GM19395 (cell line): ENCODE results near the gene TMED4.
"Not testable (repeated sequence)": the region's sequence is repeated elsewhere in the genome, so short reads cannot be mapped to it uniquely, and the experiment has no call there.

ENCODE experiments used
- ATAC-seq: cut with Tn5 transposase; IDR thresholded peaks from one replicate; pipeline ENCODE4 v1.9.1; 2021; ENCODE audit warnings: mild to moderate bottlenecking, moderate library complexity; ENCODE audit not compliant: unreplicated experiment

Gene TMED4

DNA sequence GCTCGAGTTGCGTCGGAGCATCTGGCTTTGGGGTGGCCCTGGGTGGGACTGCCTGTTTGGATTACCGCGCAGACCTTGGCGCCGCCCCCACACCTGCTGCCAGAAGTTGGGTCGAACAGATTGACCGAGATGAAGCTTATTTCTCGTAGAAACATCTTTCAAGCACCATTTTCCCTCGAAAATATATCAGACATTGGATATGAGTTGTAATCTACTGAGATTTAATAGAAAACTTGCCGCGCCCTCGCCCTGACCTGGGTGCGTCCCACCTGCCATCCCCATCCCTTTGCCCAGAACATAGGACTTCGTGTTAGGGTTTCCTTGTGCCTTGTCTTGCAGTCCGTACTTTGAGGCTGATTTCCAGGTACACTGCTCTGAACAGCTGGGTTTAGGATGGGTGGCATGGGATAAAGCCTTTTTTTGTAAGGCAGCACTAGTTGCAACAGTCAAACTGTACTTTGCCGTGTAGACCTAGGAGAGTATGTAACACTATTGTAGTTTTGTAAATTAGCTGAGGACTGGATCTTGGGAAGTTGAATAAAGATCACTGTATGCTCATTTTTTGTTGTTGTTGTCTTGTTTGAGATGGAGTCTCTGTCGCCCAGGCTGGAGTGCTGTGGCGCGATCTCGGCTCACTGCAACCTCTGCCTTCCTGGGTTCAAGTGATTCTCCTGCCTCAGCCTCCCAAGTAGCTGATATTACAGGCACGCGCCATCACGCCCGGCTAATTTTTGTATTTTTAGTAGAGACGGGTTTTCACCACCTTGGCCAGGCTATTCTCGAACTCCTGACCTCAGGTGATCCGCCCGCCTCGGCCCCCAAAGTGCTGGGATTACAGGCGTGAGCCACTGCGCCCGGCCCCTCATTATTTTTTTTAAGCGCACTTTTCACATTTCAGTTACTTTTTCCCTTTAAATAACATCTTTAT, 25.4 kb upstream of the TMED4 start:
- no peak for ATAC-seq

DNA sequence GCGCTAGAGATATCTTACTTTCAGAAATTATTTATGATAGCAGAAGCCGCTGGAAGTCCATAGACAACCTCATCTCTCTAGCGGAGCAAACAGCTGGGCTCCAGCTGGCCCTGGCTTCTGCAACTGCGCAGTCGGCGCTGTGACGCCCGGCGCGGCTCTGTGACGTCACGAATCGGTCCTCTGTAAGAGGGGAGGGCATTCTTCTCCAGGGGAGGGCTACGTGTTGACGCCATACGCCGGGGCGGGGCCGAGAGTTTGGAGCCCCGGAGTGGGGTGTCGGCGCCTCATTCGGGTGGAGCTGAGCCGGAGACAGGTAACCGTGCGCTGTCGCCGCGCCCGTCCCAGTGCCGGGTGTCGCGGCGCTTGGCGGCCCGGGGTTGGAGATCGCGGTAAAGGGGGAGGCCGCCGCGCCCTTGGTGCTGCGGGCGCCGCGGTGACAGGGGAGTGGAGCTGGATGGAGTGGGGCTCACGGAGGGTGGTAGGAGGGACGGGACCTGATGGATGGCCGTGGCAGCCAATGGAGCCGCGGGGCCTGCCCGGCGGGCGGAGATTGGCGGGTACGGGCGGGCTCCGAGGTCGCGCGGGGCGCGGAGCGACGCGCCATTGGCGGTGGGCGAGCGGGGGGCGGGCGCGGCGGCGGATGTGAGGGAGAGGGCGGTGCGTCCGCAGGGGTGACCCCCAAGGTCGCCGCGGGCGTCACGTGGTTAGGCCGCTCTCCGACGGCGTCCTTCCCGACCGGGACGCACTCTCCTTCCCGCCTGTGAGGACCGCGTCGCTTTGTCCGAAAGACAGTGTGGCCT, 24.5 kb upstream of the TMED4 start, which contains the start of gene OGDH:
Gene OGDH (plus strand): TSS at position 287 of the 800 bp plus-strand sequence. CDS start 17,717 bp downstream, outside the sequence.
- peak; percentile 96 for ATAC-seq

DNA sequence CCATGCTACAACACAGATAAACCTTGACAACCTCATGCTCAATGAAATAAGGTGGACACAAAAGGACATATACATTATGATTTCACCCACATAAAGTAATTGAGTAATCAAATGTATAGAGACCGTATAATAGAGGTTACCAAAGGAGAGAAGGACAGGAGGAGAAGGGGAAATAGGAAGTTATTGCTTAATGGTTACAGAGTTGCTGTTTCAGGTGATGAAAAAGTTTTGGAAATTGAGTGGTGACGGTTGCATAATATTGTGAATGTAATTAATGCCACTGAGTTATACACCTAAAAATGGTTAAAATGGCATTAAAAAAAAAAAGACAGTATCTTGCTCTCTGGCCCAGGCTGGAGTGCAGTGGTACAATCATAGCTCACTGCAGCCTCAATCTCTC, 22.9 kb upstream of the TMED4 start:
- no peak for ATAC-seq

GRCh38 chr7:44603193-44603592, 21.2 kb upstream of the TMED4 start:
- ATAC-seq = no peak

DNA sequence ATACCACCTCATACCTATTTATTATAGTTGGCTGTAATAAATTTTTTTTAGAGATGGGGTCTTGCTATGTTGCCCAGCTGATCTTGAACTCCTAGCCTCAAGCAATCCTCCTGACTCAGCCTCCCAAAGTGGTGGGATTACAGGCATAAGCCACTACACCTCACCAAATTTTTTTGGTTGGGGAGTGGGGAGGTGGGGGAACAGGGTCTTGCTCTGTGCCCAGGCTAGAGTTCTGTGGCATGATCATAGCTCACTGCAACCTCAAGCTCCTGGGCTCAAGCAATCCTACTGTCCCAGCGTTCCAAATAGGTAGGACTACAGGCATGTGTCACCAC, 20.5 kb upstream of the TMED4 start:
- ATAC-seq = no peak

- ATAC-seq = no peak
Observed at GRCh38 chr7:44599222-44599621, 17.2 kb upstream of the TMED4 start.

DNA sequence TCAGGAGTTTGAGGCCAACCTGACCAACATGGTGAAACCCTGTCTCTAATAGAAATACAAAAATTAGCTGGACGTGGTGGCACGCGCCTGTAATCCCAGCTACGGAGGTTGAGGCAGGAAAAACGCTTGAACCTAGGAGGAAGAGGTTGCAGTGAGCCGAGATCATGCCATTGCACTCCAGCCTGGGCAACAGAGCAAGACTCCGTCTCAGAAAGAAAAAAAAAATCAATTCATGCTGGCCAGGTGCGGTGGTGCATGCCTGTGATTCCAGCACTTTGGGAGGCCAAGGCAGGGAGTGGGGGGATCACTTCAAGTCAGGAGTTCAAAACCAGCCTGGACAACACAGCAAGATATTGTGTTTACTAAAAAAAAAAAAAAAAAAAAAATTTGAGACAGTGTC, 15.2 kb upstream of the TMED4 start:
- not testable (repeated sequence) for ATAC-seq

DNA sequence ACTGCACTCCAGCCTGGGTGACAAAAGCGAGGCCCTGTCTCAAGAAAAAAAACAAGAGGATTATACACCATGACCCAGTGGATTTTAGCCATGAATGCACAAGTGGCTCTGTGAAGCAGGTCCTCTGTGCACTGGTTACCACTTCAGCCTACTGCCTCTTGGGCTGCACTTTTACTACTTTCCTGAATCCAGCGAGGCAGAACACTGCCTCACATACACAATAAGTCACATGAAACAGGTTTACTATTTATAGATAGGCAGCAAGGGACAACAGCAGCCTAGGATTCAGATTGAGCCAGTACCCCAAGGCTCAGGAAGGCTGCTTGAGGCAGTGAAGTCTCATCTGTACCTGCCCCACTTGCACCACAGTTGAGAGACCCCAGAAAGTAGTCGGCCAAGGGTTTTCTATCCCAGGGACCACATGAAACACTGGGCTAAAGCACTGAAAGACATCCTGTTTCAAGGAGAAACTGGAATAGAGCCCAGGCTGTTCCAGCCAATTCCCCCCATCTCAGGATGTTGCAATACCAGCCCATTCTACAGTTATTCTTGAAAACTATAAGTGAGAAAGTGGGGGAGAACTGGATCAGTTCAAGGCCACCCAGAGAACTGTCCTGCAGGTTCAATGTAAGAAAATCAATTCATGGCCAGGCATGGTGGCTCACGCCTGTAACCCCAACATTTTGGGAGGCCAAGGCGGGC, 14.1 kb upstream of the TMED4 start:
- no peak for ATAC-seq

GRCh38 chr7:44590910-44591309, 8.9 kb upstream of the TMED4 start:
- no peak for ATAC-seq

DNA sequence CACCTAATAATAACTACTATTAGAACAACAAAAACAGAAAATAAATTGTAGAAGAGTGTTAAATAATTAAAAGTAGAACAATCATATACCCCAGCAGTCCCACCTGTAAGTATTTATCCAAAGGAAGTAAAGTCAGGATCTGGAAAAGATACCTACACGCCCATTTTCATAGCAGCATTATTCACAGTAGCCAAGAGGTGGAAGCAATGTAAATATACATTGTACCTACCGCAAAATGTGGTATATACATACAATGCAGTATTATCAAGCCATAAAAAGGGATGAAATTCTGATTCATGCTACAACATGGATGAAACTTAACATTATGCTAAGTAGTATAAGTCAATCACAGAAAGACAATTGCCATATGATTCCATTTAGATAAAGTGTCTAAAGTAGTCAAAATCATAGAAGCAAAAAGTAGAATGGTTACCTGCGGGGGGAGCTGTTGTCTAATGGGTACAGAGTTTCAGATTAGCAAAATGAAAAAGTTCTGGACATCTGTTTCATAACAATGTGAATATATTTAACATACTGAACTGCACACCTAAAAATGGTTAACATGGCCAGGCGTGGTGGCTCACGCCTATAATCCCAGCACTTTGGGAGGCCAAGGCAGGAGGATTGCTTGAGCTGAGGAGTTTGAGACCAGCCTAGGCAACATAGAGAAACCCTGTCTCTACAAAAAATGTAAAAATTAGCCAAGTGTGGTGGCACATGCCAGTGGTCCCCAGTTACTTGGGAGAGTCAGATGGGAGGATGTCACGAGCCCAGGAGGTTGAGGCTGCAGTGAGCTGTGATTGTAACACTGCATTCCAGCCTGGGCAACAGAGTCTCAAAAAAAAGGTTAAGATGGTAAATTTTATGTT, 6.0 kb upstream of the TMED4 start:
- ATAC-seq = no peak

DNA sequence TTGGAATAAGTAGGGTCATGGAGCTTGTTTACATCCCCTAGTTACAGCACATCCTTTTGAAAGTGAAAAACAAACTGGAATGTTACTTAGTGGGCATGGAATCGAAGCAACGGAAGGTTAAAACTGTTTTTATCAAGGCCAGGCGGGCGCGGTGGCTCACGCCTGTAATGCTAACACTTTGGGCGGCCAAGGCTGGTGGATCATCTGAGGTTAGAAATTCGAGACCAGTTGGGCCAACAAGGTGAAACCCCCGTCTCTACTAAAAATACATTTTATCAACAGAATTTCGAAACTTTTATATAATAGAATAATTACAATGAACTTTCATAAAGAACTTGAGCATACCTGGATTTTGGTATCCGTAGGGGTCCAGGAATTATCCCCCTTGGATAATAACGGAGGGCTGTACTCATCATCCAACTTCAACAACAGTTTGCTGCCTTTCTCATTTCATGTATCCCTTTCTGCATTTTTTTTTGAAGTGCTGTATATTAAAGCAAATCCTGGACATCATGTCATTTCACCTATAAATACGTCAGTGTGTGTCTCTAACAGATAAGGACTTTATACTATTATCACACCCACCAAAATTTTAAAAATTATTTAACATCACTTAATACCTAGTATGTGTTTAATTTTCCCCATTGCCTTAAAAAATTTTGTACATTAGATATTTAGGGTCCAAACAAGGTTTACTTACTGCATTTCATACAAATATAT, 1.3 kb upstream of the TMED4 start:
- no peak for ATAC-seq

- peak; percentile 43 for ATAC-seq
Observed at GRCh38 chr7:44580945-44581878, 819 bp downstream of the TMED4 start.

DNA sequence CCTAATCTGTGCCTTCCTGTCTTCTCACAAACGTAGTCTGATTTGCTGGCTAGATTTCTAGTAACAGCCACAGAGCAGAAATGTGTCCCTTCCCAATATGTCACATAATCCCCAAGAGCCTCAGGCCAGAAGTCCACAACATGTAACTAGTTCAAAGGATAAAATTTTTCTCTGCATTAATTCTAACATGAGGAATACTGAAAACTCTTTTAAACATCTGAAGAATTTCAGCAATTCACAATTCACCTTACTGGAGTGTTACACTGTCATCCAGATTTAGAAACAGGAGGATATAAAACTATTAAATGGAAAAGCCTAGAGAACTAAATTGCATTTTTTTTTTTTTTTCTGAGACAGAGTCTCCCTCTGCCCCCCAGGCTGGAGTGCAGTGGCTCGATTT, 5.8 kb downstream of the TMED4 start:
- no peak for ATAC-seq

DNA sequence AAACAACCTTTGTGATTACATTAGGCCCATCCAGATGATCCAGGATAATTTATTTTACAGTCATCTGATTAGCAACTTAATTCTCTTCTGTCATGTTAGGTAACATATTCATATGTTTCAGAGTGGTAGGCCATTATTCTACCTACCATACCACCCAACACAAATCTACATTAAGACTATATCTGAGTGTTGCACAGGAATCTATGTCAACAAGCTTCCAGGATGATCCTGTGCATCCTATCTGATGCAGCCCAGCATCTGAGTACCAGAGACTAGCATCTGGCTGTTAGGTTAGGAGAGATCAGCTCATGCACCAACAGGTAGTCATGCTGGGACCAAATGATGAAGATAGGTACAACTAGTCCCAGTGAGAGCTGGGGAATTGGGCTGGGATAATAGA, 7.0 kb downstream of the TMED4 start:
- no peak for ATAC-seq

DNA sequence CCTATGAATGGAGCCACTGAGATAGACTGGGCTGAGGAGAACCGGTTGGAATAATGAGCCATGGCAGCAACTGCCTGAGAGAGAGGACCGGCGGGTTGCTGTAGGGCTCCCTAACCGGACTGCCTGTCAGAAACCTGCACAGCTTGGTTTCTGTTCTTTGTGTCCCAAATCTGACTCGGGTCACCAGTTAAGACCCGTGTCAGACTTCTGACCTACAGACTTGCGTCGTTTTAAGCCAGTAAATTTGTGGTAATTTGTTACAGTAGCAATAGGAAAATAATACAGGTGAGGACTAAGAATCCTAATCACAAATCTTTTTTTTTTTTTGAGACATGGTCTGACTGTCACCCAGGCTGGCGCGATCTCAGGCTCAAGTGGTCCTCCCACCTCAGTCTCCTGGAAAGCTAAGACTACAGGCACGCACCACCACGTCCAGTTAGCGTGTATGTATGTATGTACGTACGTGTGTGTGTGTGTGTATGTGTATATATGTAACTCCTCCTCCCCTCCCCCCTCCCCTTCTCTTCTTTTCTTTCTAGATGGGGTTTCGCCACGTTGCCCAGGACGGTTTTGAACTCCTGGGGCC, 7.7 kb downstream of the TMED4 start:
- no peak for ATAC-seq

DNA sequence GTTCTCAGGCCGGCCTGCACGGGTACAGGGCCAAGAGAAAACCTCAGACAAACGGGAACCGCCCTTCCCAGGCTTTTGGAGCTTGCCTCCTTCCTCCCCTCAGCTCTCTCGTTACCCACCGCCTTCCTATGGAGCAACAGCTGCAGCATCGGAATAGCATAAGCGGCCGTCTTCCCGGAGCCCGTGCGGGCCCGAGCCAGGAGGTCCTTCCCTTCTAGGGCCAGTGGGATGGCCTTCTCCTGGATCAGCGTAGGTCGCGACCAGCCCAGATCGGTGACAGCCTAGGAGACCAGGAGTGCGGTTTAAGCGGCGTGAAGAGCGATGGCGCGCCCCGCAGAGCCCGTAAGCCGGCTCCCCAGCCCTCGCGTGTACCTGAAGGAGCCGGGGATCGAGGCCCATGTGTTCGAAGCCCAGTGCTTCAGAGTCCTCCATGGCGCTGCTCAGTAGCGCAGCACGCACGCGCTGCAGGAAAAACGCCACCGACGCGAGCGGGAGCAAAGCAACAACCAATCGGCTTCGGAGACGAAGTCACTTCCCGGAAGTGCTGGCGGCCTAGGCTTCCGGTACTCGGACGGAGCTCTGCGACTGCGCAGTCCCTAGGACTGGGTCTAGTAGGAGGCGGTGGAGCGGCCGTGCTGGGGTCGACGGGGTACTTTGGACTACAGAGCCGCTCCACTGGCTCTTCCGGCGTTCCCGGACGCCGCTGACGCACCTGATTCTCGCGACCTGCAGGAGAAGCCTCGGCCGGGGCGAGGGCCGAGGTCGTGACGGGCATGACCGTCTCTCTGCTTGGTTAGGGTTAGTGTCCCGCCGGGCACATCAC, 8.4 kb downstream of the TMED4 start, which contains the start of gene DDX56:
Gene DDX56 (minus strand): TSS at position 445 of the 823 bp plus-strand sequence. CDS start 13 bp downstream, at position 432.
- ATAC-seq = peak; percentile 95

DNA sequence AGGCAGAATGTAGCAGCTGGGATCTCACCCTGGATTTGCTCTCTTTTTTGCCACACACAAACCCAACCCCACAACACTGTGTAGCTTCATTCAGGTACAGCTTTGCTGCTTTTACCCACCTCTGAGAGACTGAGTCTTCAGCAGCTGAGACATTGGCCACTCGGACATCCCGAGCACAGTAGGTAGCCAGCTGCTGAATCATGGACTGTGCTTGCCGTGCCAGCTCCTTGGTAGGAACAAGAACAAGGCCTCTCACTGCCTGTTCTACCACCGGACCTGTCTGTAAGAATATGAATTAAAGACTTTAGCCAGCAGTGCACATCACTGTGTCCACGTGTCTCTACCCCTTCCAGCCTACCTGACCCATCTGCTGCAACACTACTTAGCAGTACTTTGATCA, 9.3 kb downstream of the TMED4 start:
- ATAC-seq = no peak
